Measurements from ENCODE around the gene DICER1.

DNA sequence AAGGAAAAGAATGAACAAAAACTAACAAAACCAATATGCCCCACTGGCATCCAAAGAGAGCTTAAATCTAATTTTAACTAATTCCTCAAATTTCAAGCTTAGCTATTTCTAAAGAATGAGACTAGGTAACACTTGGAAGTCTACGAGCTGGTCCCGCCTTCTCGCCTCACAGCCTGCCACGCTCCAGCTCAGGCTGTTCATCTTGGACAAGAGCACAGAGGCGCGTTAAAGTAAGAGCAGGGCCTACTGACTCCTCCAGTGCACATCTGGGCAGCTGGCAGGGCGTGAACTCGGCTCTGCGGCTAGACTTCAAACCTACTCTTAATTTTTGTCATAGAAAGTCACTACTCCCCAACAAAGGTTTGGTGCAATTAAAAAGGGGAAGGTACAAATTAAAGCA lies 64.6 kb downstream of the DICER1 start:
- TF ChIP-seq, protein P1, sequence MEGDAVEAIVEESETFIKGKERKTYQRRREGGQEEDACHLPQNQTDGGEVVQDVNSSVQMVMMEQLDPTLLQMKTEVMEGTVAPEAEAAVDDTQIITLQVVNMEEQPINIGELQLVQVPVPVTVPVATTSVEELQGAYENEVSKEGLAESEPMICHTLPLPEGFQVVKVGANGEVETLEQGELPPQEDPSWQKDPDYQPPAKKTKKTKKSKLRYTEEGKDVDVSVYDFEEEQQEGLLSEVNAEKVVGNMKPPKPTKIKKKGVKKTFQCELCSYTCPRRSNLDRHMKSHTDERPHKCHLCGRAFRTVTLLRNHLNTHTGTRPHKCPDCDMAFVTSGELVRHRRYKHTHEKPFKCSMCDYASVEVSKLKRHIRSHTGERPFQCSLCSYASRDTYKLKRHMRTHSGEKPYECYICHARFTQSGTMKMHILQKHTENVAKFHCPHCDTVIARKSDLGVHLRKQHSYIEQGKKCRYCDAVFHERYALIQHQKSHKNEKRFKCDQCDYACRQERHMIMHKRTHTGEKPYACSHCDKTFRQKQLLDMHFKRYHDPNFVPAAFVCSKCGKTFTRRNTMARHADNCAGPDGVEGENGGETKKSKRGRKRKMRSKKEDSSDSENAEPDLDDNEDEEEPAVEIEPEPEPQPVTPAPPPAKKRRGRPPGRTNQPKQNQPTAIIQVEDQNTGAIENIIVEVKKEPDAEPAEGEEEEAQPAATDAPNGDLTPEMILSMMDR (IDR thresholded peaks at IDR 0.05; ENCODE audit: poor library complexity, severe bottlenecking) = no peak
- no peak for TF ChIP-seq MXI1 (conservative IDR thresholded peaks at IDR 0.05; ENCODE audit: poor library complexity, severe bottlenecking)
- TF ChIP-seq, protein P2, sequence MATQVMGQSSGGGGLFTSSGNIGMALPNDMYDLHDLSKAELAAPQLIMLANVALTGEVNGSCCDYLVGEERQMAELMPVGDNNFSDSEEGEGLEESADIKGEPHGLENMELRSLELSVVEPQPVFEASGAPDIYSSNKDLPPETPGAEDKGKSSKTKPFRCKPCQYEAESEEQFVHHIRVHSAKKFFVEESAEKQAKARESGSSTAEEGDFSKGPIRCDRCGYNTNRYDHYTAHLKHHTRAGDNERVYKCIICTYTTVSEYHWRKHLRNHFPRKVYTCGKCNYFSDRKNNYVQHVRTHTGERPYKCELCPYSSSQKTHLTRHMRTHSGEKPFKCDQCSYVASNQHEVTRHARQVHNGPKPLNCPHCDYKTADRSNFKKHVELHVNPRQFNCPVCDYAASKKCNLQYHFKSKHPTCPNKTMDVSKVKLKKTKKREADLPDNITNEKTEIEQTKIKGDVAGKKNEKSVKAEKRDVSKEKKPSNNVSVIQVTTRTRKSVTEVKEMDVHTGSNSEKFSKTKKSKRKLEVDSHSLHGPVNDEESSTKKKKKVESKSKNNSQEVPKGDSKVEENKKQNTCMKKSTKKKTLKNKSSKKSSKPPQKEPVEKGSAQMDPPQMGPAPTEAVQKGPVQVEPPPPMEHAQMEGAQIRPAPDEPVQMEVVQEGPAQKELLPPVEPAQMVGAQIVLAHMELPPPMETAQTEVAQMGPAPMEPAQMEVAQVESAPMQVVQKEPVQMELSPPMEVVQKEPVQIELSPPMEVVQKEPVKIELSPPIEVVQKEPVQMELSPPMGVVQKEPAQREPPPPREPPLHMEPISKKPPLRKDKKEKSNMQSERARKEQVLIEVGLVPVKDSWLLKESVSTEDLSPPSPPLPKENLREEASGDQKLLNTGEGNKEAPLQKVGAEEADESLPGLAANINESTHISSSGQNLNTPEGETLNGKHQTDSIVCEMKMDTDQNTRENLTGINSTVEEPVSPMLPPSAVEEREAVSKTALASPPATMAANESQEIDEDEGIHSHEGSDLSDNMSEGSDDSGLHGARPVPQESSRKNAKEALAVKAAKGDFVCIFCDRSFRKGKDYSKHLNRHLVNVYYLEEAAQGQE (IDR thresholded peaks at IDR 0.05; ENCODE audit: borderline replicate concordance) = no peak
- no peak for TF ChIP-seq RAD21 (conservative IDR thresholded peaks at IDR 0.05)

Data from neural cell (in vitro differentiated cells).